Ammon's horn (tissue), 1 donor: ENCODE results near the gene CYTH4.
"Not testable (repeated sequence)": the region's sequence is repeated elsewhere in the genome, so short reads cannot be mapped to it uniquely, and the experiment has no call there.

Experiments used
- DNase-seq: peaks from one replicate; pipeline ENCODE4 v3.0.0-alpha.2; 2016; ENCODE audit warnings: low spot score

Gene CYTH4

GRCh38 chr22:37310815-37311595, 28.7 kb downstream of the CYTH4 start:
- DNase-seq = peak; percentile 64

GRCh38 chr22:37311761-37312312, 29.5 kb downstream of the CYTH4 start:
- DNase-seq = no peak

- no peak for DNase-seq
Measured at GRCh38 chr22:37312549-37313183, 30.4 kb downstream of the CYTH4 start.

- DNase-seq = no peak
Measured at GRCh38 chr22:37313376-37314314, 31.3 kb downstream of the CYTH4 start.

- no peak for DNase-seq
Measured at GRCh38 chr22:37314315-37315074, 32.2 kb downstream of the CYTH4 start.

GRCh38 chr22:37316405-37316804, 34.1 kb downstream of the CYTH4 start:
- no peak for DNase-seq

GRCh38 chr22:37316875-37317371, 34.6 kb downstream of the CYTH4 start:
- peak; percentile 88 for DNase-seq

GRCh38 chr22:37317698-37318210, 35.4 kb downstream of the CYTH4 start:
- no peak for DNase-seq

- DNase-seq = no peak
Measured at GRCh38 chr22:37318364-37319109, 36.2 kb downstream of the CYTH4 start.

GRCh38 chr22:37319469-37319868, 37.2 kb downstream of the CYTH4 start:
- no peak for DNase-seq

- DNase-seq = no peak
Measured at GRCh38 chr22:37320726-37321677, 38.7 kb downstream of the CYTH4 start.

- DNase-seq = no peak
Measured at GRCh38 chr22:37324340-37325038, 42.2 kb downstream of the CYTH4 start.

GRCh38 chr22:37325039-37325395, 42.7 kb downstream of the CYTH4 start:
- DNase-seq = no peak

GRCh38 chr22:37326726-37327125, 44.4 kb downstream of the CYTH4 start:
- DNase-seq = no peak

- DNase-seq = no peak
Measured at GRCh38 chr22:37328017-37328416, 45.7 kb downstream of the CYTH4 start.

- not testable (repeated sequence) for DNase-seq
Measured at GRCh38 chr22:37328538-37329237, 46.4 kb downstream of the CYTH4 start.

- peak; percentile 33 for DNase-seq
Measured at GRCh38 chr22:37329238-37330140, 47.2 kb downstream of the CYTH4 start.
